GM04504 (cell line): ENCODE data around the gene SRGN.
"Not testable (repeated sequence)": the region's sequence is repeated elsewhere in the genome, so short reads cannot be mapped to it uniquely, and the experiment has no call there.

Source experiments
- DNase-seq: peaks from one replicate; pipeline ENCODE4 v3.0.0-alpha.2; 2012; ENCODE audit warnings: low read depth

Gene SRGN, protein sequence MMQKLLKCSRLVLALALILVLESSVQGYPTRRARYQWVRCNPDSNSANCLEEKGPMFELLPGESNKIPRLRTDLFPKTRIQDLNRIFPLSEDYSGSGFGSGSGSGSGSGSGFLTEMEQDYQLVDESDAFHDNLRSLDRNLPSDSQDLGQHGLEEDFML

GRCh38 chr10:69087590-69088470, at the start of gene SRGN:
Gene SRGN, plus strand, starts transcription at chr10:69088103. Its CDS starts 55 bp downstream, at chr10:69088158.
- no peak for DNase-seq

GRCh38 chr10:69040904-69041303, 47.0 kb upstream of the SRGN start:
- not testable (repeated sequence) for DNase-seq

- DNase-seq, result no peak
These were observed 45.5 kb upstream of the SRGN start for GRCh38 chr10:69042417-69042816.

DNA sequence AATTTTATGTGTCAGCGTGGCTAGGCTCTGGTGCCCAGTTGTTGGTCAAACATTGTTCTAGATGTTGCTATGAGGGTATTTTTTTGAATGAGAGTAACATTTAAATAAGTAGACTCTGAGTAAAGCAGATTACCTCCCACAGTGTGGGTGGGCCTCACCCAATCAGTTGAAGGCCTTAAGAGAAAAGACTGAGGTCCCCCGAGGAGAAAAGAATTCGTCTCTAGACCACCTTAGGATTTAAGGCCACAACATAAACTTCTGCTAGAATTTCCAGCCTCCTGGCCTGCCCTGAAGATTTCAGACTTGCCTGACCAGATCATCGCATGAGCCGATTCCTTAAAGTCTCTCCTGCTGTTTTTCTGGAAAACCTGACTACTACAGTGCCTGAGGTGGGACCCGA, 45.1 kb upstream of the SRGN start:
- DNase-seq, result no peak

DNA sequence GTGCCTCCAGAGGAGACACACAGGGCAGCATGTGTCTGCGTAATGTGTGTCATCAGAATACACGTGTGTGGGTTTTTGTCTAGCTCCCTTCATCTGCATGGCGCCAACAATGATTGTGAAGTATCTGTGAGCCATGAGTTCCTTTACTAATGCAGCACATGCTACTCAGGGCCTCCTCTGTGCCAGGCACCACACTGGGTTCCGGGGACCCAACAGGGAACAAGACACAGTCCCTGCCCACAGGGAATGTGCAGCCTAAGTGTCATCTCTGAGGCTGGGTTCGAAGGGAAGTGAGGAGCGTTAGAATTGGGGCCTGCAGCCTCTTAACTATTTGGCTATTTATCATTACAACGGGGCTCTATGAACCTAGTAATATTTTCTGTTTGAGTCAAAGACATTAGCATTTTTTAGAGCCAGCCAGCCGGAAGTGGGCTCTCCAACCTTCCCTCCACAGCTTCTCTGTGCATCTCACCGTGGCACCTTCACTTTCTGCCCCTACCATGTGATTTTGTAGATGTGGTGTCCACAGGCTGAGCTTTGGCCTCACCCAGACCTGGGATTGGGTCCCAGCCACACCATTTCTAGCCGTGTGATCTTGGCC, 43.9 kb upstream of the SRGN start:
- DNase-seq, result no peak

- DNase-seq, result no peak
These were observed 43.4 kb upstream of the SRGN start for GRCh38 chr10:69044546-69044945.

DNA sequence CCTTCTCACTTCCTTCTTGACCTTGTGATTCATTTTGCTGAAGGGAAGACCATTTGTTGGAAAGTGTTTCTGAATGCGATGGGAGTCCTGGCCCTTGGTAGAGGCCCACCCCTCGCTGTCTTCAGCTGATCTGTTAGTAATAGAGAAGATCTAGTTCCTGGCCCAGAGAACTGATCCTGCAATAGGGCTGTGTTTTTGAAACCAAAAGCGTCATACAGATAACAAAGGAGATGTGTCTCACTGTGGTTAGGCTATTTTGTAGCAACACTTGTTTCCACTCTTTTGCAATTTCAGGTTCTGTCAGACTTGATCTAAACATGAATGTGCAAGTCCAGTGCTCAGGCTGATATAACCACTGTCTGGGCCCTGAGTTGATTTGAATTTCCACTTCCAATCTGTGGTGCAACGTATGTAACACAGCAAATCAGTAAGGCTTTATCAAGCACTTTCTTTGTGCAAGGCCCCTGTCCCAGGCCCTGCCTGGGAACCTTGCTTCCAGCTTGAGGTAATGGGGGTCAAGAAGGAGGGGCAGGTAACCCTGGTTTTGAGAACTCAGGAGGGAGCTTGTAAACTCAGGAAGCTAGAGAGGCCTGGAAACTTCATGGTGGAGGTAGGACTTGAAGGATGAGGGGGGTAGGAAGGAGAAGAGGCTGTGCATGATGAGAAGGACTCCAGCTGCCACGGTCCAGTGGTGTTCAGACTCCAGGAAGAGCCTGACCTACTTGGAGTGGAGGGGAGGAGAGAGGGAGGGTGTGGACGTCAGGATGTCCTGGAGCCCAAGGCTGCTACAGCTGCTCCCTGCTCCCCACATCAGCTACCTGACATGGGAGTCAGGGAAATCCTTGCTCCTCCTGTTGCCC, 42.2 kb upstream of the SRGN start:
- DNase-seq, result no peak

GRCh38 chr10:69047111-69047832, 40.6 kb upstream of the SRGN start:
- no peak for DNase-seq

GRCh38 chr10:69048103-69048502, 39.8 kb upstream of the SRGN start:
- DNase-seq, result no peak

DNA sequence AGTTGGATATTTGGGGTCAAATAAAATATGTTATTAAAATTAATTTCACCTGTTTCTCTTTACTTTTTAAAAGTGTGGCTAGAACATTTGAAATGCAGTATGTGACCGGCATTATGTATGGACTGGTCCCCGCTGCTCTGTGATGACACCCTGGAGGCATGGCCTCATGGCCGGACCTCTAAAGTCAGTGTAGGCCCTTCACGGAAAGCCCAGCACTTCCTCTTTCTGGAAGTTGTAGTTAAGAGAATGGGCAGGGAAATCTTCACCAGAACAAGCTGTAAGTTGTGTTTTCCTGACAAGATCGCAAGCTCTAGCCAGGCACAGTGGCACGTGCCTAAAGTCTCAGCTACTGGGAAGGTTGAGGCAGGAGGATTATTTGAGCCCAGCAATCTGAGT, 38.3 kb upstream of the SRGN start:
- no peak for DNase-seq

DNA sequence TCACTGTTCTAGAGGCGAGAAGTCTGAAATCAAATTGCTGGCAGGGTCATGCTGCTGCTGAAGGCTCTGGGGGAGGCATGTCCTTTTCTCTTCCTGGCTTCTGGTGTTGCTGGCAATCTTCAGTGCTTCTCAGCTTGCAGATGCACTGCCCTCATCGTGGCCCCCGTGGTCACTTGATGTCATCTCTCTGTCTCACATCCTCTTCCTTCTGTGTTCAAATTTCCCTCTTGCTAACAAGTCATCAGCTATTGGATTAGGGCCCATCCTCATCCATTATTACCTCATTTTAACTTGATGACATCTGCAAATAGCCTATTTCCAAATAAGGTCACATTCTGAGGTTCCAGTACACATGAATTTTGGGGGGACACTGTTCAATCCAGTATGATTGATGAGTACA, 36.6 kb upstream of the SRGN start:
- DNase-seq, result no peak

DNA sequence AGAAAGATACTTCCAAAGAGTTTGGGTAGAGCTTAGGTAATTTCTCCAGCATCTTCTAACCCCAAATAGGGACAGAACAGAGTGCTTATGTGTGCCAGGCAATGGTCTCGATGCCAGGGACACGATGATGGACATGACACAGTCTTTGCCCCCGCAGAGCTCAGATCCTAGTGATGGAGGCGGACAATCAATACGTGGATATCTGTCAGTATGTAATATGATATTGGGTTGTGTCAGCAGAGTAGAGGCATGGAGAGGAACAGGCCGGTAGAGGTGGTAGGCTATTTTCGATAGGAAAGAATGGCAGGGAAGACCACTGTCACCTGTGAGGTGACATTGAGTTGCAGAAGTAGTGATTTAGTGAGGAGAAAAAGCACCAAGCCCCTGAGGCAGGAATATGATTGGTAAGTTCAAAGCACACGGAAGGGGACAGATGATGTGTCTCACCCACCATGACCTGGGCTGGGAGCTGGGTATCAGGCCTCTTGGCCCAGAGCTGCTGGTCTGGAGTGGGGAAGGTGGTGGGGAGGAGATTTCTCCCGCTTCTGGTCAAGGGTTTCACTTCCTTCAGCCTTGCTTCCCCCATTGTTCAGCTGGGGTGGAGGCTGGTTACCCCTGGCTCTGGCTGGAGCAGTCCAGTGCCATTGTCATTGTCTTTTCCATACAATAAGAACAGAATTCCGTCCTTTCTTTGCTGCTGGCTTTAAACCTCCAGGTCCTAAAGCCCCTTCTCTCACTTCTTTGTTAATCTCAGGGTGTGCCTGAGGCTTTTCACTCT, 36.0 kb upstream of the SRGN start:
- no peak for DNase-seq

GRCh38 chr10:69052736-69053135, 35.2 kb upstream of the SRGN start:
- no peak for DNase-seq

GRCh38 chr10:69055241-69055640, 32.7 kb upstream of the SRGN start:
- no peak for DNase-seq

DNA sequence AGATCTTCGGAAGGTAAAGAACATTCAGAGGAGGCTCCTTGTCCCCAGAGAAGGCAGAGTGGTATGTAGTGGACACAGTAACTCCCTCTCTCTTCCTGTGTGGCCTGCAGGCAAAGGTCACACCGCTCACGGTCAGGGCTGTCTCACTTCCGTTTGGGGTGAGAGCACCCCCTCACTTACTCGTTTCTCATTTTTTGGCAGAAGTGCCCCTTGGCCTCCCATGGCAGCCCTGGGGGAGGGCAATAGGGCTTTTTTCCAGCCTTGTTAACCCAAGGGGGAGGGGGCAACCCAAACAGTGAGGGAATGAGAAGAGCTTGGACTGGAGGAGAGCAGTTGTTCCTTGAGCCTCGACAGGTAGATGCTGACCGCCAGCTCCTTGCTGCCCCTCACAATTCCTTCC, 31.8 kb upstream of the SRGN start:
- DNase-seq, result no peak

DNA sequence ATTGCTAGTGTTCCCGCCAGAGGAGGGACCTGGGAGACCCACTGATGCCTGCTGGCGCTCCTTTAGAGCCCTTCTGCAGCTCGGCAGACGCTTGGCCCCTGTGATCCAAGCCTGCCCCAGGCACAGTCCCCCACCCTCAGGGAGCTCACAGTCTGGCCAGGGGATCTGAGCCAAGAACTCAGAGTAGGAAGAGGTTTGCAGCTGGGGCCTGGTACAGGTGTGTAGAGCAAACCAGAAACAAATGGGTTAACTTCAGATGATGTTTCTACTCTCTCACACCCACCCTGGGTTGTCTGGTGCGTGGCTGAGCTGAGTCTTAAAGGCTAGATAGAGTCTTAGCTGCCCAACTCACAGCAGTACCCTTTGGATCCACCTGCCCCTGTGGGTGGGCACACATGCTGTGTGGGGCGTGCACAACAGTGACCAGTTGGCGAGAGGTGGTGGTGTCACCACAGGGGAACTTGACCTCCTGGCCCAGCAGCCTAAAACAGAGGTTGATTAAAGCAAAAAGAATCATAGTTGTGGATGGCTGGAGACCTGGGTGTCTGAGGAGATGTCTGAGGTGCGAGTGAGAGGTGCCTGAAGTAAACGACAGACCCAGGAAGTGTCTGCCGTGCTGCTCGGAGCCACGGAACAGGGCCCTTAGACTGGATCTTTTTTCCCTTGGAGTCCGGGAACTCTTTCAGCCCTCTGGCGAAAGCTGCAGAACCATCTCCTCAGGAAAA, 31.2 kb upstream of the SRGN start:
- no peak for DNase-seq

DNA sequence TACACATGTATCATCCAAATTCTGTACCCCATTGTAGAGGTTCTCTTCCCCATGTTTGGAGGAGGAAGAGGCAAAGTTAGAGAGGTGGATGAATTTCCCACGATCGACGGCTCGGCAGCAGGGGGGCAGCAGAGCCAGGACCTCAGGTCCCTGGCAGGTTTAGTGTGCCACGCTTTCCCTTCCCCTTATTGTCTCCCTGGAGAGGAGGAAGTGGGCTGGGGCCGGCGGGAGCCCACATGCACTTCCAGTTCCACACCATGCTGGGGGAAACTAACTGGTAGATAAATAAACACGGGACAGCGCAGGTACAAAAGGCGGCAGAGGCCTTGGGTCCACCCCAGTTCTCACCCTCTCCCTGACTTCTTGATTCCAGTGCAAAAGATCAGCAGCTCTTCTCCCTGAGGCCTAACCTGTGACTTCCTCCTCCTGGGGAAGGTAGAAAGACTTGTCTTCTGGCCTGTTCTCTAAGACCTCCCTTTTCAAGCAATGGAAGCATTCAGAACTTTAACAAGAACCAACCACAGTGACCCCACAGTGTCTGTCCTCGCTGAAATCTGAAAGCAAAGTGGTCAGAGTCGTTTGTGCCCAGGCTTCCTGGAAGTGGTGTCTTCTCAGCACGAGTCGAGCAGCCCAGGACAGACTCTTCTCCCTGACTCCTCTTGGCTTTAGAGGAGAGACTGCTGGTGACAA, 30.5 kb upstream of the SRGN start:
- DNase-seq, result no peak

DNA sequence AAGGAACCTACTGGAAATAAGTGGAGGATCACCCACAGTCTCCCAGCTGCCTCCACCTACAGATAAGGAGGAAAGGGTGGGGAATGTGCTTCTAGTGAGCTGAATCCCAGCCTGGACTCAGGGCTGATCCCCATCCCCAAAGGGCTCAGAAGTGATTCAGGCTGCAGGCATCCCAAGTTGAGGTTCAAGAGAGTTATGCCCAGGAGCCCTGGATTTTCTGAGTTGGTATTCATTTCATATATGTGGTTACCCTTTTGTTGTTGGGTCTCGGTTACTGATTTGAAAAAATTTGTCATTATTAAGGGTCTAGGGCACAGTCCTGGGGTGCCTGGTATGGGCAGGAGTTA, 30.0 kb upstream of the SRGN start:
- DNase-seq, result no peak

- no peak for DNase-seq
These were observed 27.6 kb upstream of the SRGN start for GRCh38 chr10:69060127-69060798.
